ENCODE measurements around the gene SUN1.
A peak's percentile ranks its signal among the peaks of the same experiment; 100 is the strongest.
"Not testable (repeated sequence)": the region's sequence is repeated elsewhere in the genome, so short reads cannot be mapped to it uniquely, and the experiment has no call there.

The SUN1 gene

GRCh38 chr7:904847-905246 is 72.6 kb downstream of the SUN1 start:
- peak; percentile 89 for DNase-seq (ENCODE audit: insufficient read length, low spot score)
- FAIRE-seq = no peak

GRCh38 chr7:906776-907157 is 74.5 kb downstream of the SUN1 start:
- DNase-seq (ENCODE audit: insufficient read length, low spot score) (no peak), FAIRE-seq (no peak)
- no peak for TF ChIP-seq POLR2A (IDR thresholded peaks at IDR 0.05; ENCODE audit: low read depth, low read length)

More at GRCh38 chr7:904847-905246, 72.6 kb downstream of the SUN1 start:
- no peak for TF ChIP-seq POLR2A (IDR thresholded peaks at IDR 0.05; ENCODE audit: low read depth, low read length)

GRCh38 chr7:907158-907980 is 75.1 kb downstream of the SUN1 start:
- no peak for FAIRE-seq
- no peak for TF ChIP-seq POLR2A (IDR thresholded peaks at IDR 0.05; ENCODE audit: low read depth, low read length)

DNA sequence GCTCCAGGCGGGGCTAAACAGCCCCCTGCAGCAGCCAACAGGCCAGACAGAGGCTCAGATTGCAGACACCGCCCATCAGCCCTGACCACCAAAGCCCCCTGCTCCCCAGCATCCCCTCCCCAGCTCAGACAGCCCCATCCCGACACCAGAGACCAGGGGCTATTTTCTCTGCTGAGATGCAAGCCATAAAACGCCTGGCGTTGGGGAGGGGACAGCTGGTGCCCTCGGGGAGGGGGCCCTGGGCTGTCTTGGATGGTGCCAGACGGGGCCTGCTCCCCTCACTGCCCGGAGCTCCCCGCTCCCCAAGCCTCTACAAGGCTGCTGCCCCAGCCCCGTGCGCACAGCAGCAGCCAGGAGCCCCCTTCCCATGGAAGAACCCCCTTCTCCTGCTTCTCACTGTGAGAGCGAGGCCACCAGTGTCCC is 75.9 kb downstream of the SUN1 start:
- no peak for FAIRE-seq
- DNase-seq (ENCODE audit: insufficient read length, low spot score) = no peak
- no peak for TF ChIP-seq POLR2A (IDR thresholded peaks at IDR 0.05; ENCODE audit: low read depth, low read length)

More at GRCh38 chr7:907158-907980, 75.1 kb downstream of the SUN1 start:
- DNase-seq (ENCODE audit: insufficient read length, low spot score) = no peak

GRCh38 chr7:908591-909357 is 76.5 kb downstream of the SUN1 start:
- peak; percentile 84 for DNase-seq (ENCODE audit: insufficient read length, low spot score)
- not testable (repeated sequence) for FAIRE-seq

- DNase-seq (ENCODE audit: insufficient read length, low spot score) (peak; percentile 92), FAIRE-seq (no peak)
- peak; percentile 7; the same call in 1 of the 2 replicates for TF ChIP-seq POLR2A (IDR thresholded peaks at IDR 0.05; ENCODE audit: low read depth, low read length)
Measured at GRCh38 chr7:909358-910329, 77.4 kb downstream of the SUN1 start.

GRCh38 chr7:910441-910861 is 78.2 kb downstream of the SUN1 start:
- DNase-seq (ENCODE audit: insufficient read length, low spot score) (no peak), FAIRE-seq (no peak)
- no peak for TF ChIP-seq POLR2A (IDR thresholded peaks at IDR 0.05; ENCODE audit: low read depth, low read length)

GRCh38 chr7:910931-911431 is 78.7 kb downstream of the SUN1 start:
- DNase-seq (ENCODE audit: insufficient read length, low spot score) = no peak
- TF ChIP-seq POLR2A (IDR thresholded peaks at IDR 0.05; ENCODE audit: low read depth, low read length) = no peak
- FAIRE-seq = no peak

DNA sequence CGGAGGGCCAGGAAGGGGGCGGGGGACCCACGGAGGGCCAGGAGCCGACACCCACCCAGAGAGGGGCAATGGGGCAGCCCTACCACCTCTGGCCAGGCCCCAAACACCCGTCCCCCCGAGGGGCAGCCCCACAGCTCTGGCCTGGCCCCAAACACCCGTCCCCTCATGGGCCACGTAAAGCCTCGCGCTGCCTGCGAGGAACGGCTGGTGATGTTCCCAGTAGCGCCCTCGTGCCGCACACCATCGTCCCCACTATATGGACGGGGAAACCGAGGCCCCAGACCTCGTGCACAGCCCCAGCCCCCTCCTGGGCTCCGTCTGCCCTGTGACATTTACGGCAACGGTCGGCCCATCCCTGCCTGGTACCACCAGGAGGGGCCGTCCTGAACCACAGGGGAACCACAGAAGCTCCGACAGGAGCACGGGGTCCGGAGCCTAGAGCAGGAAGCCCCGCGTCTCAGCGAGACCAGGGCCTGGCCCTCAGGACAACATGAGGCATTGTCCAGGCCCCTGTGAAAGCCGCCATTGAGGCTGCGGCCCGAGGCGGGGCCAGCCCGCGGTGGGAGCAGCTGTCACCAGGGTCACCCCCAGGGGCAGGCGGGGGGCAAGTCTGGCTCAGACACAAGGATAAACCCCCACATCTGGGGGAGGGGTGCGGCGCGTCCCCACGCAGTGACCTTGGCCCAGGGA is 79.7 kb downstream of the SUN1 start:
- FAIRE-seq (no peak), DNase-seq (ENCODE audit: insufficient read length, low spot score) (no peak)
- no peak for TF ChIP-seq POLR2A (IDR thresholded peaks at IDR 0.05; ENCODE audit: low read depth, low read length)

DNA sequence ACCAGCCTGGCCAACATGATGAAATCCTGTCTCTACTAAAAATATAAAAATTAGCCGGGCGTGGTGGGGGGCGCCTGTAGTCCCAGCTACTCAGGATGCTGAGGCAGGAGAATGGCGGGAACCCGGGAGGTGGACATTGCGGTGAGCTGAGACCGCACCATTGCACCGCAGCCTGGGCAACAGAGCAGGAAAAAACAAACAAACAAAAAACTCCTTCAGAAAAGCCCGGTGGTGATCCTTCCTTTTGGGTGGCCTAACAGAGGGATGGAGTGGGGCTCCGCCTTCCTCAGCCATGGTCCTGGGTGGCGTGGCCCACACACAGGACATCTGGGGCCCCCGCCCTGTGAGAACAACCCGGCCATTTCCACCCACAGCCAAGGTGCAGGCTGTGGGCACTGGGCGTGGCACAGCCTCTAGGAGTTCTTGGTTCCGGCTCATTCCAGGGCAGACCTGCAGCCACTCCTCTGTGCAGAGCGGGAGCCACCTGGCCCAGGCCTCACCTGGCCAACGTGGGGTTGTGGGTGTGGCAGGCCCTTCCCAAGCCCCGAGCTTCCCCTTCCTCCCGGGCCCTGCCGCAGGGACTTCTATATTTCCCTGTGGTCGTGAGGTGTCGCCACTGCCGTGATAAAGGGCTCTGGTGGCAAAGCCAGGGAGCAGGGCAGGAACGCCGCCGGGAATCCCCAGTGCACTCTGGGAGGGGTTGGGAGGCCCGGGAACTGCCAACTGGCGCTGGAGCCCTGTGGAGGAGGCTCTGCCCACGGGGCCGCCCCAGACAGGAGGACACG is 81.7 kb downstream of the SUN1 start:
- TF ChIP-seq POLR2A (IDR thresholded peaks at IDR 0.05; ENCODE audit: low read depth, low read length) = no peak
- DNase-seq (ENCODE audit: insufficient read length, low spot score) (no peak), FAIRE-seq (no peak)

DNA sequence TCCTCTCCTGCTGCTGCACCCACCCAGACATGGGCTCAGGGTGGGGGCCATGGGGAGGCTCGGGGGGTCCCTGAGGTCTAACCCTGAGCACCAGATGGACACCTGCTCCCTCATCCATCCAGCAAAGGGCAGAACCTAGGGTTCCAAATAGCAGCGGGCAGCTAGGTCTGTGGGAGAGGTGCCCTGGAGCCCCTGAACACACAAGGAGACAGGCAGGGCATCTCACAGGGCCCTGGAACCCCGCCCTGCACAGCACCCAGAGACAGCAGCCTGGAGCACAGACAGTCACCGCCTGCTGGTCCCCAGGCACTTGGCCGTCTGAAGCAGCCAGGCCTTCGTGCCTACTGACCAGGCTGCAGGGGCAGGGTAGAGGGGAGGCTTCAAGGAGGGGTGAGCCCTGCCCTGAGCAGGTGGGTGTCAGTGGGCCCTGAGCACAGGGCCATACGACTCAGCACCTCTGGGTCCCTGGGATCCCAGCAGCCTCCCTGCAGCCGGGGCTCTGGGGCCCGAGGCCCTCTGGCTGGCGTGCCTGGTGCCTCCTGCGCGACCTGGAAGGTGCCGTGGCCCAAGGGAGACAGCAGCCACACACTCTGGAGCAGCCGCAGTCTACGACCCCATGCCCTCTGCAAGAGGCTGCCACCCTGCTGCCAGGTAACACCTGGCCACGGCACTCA is 82.4 kb downstream of the SUN1 start:
- FAIRE-seq (no peak), DNase-seq (ENCODE audit: insufficient read length, low spot score) (no peak)

More for the DNA sequence above, 82.4 kb downstream of the SUN1 start:
- TF ChIP-seq POLR2A (IDR thresholded peaks at IDR 0.05; ENCODE audit: low read depth, low read length) = no peak

Measured in H54 (cell line).